ENCODE results near the gene UBA1. TPM values are rescaled to one million over a fixed set of nuclear protein-coding genes. Genes with fewer than 3 reads are reported as not detected.

UBA1 gene
- total RNA-seq, 1 donor from 2014 or later = 161 TPM

- Histone ChIP-seq H3K4me3 (no peak overlapping the region), H3K36me3 (peaks cover 52% of the 10 kb centered on the region), H3K27me3 (no peaks in the 10 kb centered on the region), H3K9me3 (no peaks in the 10 kb centered on the region), H3K4me1 (no peaks in the 10 kb centered on the region), H3K27ac (no peak overlapping the region)
- TF ChIP-seq CTCF (IDR thresholded peaks at IDR 0.05) = no peak
- intact Hi-C loops (cut with DNase I) = no loop called here
- no peak for DNase-seq
- no peak for ATAC-seq
Observed at GRCh38 chrX:47226531-47227333, 33.1 kb downstream of the UBA1 start.

- no peak overlapping the region for H3K27ac ChIP-seq
- intact Hi-C loops (cut with DNase I) = no loop called here
- H3K4me3 ChIP-seq = no peak overlapping the region
- TF ChIP-seq CTCF (IDR thresholded peaks at IDR 0.05) = no peak
- H3K27me3 ChIP-seq = no peaks in the 10 kb centered on the region
- H3K4me1 ChIP-seq = peaks cover 1% of the 10 kb centered on the region
- no peak for ATAC-seq
- no peak for DNase-seq
- peaks cover 52% of the 10 kb centered on the region for H3K36me3 ChIP-seq
- no peaks in the 10 kb centered on the region for H3K9me3 ChIP-seq
Observed at GRCh38 chrX:47227334-47227583, 33.6 kb downstream of the UBA1 start.

- Histone ChIP-seq H3K4me3 (no peak overlapping the region), H3K27me3 (no peaks in the 10 kb centered on the region), H3K9me3 (no peaks in the 10 kb centered on the region), H3K4me1 (peaks cover 5% of the 10 kb centered on the region), H3K27ac (no peak overlapping the region), H3K36me3 (peaks cover 49% of the 10 kb centered on the region)
- no peak for DNase-seq
- TF ChIP-seq CTCF (IDR thresholded peaks at IDR 0.05) = no peak
- intact Hi-C loops (cut with DNase I) = no loop called here
- no peak for ATAC-seq
Observed at GRCh38 chrX:47228550-47229270, 35.1 kb downstream of the UBA1 start.

GRCh38 chrX:47229427-47229826, 35.8 kb downstream of the UBA1 start:
- ATAC-seq = no peak
- H3K27ac ChIP-seq = no peak overlapping the region
- intact Hi-C loops (cut with DNase I) = no loop called here
- H3K4me3 ChIP-seq = no peak overlapping the region
- TF ChIP-seq CTCF (IDR thresholded peaks at IDR 0.05) = no peak
- H3K9me3 ChIP-seq = no peaks in the 10 kb centered on the region
- H3K36me3 ChIP-seq = peaks cover 42% of the 10 kb centered on the region
- peaks cover 5% of the 10 kb centered on the region for H3K4me1 ChIP-seq
- DNase-seq = no peak
- H3K27me3 ChIP-seq = no peaks in the 10 kb centered on the region

GRCh38 chrX:47230136-47230868, 36.7 kb downstream of the UBA1 start:
- Histone ChIP-seq H3K4me3 (no peak overlapping the region), H3K4me1 (peaks cover 5% of the 10 kb centered on the region), H3K27me3 (no peaks in the 10 kb centered on the region), H3K27ac (no peak overlapping the region), H3K9me3 (no peaks in the 10 kb centered on the region), H3K36me3 (peaks cover 33% of the 10 kb centered on the region)
- DNase-seq (no peak), ATAC-seq (no peak)
- intact Hi-C loops (cut with DNase I) = no loop called here
- TF ChIP-seq CTCF (IDR thresholded peaks at IDR 0.05) = no peak

All from upper lobe of right lung (tissue), 1 donor.